SKM-1 treated with dmso at 0.1 percent for 144 hours (cell line): ENCODE measurements around the gene MALAT1.

Experiments
- DNase-seq: peaks from one replicate; lab custom pipeline; 2025; ENCODE audit not compliant: unreplicated experiment; lab: John Stamatoyannopoulos, UW

Gene MALAT1

DNA sequence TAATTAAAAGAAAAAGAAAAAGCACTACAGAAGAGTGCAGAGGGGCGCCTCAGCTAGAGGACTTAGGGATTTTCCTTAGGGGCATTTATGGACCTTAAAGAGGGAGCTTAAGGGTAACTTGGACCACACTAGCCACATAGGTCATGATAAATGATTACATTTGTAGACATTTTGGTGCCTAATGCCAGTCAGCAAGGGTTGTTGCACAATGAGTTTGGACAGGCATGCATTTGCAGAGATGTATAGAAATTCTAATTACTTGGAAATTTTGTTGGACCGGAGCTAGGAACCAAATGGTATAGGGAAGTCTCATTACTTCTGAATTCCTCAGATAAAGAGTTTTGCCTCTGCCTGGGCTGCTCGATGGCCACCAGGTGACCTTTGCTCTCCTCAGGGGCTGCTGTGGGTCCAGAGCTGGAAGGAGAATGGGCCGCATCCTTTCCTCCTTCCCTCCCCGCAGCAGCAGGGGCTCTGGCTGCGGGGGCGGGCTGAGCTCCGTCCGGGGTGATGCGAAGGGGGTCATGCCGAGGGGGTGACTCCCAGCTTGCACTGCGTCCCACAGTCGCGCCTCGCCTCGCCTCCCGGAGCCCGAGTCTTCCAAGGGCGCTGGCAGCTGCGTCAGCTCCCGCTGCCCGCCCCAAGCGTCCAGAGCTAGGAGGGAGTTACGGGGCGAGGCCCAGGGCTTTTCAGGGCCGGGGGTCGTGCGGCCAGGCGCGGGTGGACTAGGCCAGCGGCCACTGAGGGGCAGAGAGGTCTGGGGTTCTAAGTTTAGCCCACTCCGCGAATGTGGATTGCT is 20.3 kb upstream of the MALAT1 start:
- no peak for DNase-seq

DNA sequence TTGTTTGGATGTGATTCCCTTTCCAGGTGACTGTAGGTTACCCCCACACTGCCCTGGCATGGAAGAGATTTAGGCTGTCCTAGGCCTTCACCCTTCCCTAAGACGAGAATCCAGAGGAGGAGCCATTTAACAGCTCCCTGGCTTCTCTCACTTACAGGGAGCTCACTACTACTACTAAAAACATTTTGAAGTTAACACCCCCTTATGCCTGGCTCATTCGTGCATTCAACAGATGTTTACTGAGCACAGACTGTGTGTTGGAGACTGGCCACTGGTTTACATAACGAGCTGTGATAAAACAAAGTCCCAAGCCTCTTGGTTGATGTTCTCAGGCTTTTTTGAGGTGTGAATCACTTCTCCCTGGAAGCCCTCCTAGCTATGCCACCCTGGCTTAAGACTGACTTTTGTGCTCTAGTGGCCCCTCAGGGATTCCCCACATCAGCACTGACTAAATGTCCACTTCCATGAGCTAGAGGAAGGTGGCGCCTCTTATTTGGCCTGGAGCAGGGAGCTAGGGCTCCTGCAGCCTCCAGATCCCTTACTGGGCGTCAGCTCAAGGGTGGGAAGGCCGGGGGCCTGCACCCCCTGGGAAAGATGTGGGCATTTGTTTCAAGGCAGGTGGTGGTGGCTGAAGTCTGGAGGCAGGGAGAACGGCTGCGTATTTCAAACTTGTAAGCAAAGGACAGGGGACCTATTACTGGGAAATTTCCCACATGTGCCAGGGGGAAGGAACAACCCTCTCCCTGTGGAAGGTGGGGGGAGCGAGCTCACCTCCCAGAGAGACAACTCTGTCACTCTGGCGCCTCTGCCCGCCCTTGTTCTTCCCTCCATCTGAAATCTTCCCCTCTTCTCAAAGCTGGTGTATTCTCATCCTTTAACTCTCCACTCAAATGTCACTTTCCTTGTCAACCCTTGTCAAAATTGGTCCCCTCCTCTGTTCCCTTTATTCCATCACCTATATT is 19.4 kb upstream of the MALAT1 start:
- DNase-seq: no peak

DNA sequence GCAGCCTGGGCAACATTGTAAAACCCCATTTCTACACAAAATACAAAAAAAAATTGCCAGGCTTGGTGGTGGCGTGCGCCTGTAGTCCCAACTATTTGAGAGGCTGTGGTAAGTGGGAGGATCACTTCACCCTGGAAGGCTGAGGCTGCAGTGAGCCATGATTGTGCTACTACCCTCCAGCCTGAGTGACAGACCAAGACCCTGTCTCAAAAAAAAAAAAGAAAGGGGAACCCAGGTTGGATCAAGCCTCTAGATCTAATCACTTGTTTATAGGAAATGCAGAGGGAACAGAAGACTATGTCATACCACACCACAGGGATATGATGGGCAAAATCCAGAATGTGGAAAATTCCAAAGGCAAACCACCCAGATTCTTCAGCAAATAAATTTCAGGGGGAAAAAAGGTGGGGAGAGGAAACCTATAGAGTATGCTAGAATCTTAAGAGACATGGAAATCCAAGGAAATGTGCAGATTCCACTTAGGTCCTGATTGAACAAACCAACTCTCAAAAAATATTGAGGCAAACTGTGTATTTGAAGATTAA is 16.5 kb upstream of the MALAT1 start:
- DNase-seq: no peak

DNA sequence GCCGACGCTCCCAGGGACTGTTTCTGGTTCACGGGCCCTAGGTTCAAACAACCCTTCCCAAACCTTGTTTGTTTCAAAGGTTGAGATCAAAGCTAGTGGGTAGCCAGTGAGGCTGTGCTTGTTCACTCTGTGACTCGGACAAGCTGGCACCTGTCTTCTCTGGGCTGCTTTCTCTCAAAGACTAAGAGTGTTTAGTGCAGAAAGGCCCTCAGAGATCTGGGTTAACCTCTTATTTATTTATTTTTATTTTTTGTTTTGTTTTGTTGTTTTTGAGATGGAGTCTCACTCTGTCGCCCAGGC is 13.0 kb upstream of the MALAT1 start:
- DNase-seq: no peak

DNA sequence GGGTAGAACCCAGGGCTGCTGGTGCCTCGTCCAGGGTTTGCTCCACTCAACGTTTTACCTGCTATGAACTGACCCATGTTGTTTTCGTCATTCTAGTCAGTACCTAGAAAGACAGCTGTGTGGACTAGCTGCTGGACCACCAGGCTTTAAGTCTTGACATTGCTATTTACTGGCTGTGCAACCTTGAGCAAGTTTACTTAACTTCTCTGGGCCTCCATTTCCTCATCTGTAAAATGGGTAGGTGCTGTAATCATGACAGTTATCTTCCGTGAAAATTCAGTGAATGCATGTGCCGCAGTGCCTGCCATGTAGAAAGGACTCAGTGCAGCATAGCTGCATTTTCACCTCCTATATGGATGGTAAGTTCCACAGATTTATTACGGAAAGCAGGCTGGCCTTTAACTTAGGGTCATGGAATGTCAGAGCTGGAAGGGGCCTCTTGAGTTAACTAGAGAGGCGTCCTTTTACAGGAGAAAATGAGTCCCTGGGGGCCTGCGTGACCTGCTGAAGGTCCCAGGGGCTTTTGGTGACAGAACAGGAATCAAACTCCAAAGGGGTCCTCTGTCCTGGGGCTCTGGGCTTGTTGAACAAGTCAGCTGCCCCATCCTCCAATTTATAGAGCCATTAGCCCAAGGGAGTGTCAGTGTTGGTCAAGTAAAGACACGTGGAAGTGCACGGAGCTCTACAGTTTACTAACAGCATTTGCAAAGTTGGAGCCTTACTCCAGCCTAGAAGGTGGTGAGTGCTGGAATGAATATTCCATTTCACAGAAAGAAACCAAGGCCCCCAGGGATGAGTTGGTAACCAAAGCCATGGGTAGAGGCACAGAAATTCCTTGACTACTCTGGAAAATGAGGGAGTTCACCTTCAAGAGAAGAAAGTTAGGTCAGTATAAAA is 12.0 kb upstream of the MALAT1 start:
- no peak for DNase-seq

DNA sequence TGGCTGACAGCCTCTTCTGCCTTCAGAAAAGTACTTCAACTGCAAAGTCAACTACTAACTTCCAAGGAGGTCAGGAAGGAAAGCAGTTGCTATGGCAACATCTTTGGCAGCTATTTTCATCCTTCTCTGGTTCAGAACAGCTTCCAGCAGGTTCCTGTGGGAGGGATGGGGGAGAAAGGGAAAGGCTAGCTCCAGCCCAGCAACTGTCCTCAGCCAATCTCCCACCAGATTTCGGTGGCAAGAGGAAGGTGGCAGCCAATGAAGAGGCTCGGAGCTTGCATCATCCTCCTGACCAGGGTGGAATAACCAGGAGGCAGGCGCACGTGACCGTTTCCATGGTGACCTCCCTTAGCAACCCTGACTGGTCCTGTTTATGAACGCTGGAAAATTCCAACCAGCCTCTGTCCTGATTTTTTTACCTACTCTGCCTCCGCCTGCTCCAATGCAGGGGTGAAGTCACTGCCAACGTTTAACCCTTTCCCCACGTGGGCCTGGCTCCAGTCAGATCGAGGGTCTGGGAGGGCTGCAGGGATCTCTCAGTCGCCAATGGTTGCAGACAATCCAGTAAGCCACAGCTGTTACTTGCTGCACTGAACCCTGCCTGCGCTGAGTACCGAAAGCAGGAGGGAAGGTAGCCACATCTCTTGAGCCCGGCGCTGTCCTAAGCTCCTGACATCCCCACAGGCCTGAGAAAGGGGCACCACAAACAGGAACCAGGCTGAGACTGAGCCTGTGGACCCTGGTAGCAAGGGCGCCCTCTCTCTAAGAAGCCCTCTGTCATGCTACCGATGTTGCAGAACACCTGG is 11.2 kb upstream of the MALAT1 start:
- DNase-seq: peak; percentile 93

DNA sequence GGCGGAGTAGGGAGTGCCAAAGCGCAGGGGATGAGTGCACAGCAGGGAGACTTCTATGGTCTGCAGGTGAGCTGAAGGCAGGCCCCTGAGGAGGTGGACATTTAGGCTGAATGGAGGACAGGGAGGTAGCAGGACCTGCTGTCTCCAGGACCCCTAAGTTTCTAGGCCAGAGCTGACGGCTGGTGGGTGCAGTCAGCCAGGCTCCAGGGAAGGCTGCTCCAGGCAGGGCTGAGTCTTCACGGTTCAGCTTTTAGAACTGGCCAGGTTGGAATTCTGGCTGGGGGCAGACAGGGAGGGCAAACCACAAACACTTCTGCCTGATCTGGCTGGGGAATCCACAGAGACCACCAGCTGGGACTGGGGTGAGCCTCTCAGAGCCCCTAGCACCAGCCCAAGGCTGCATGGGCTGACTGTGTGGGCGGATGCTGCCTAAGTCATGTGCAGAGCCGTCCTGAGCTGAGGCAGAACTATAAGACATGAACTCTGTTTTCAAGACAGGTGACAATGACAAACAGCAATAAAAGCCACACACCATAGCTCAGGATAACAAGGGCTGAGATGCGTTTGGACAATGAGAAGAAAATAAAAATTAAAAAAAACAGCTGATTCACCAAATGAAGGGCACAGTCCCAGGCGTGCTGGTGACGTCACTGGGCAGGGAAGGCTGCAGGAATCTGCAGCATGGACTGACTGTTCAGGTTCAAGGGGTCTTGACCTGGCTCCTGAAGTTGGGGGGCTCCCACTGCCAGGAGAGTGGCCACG is 10.4 kb upstream of the MALAT1 start:
- DNase-seq: no peak

DNA sequence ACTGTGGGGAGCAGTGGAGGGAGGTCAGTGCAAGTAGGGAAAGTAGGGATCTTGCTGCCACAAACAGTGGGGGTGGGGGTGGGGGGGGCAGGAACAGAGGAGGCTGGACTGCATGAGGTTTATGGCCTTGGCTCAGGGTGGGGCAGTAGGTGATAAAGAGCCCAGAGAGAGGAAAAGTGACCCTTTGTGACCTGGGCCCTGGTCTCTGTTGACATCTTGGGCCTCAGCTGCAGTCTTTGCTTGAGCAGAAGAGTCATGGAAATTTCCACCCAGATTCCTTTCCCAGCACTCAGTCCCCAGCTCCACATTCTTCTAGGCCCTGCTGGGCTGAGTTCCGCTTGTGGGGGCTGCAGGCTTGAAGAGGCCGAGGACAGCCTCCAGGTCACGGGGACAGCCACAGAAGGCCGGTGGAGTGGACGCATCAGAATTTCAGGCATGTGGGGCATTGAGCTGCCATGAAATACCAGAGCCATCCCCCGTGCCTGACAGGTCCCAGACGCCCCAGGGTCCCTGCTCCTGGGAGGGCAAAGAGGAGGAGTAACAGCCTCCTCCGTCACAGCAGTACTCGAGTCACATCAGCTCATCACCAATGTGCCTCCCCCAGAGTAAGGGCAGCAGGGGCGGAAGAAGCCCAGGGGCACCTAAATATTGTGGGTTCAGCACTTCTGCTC is 9.7 kb upstream of the MALAT1 start:
- DNase-seq: no peak

DNA sequence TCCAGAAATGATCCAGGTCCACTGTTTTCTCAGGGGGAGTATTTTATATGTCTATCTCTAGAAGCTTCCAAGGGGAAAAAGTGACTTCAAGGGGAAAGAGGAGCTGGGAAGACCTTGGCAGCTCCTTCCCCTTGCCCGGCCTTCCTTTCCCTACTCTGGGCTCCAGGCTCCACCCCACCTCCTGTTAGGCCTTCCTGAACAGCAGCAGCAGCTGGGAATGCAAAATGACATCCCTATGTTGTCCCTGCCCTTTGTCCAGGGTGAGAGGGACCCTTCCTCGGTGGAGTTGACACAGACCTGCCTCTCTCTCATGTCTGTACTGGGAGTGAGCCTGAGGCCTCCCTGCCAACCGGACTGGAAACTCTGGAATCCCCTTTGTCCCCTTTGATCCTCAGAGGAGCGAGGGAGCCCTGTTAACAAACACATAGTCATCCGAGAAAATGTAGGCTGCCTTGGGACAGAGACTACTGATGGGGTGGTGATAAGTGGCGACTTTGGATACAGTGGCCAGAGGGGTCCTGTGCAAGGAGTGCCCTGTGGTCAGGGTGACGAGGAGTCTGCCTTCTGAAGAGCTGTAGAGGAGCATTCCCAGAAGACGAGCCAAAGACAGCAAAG is 9.0 kb upstream of the MALAT1 start:
- no peak for DNase-seq

DNA sequence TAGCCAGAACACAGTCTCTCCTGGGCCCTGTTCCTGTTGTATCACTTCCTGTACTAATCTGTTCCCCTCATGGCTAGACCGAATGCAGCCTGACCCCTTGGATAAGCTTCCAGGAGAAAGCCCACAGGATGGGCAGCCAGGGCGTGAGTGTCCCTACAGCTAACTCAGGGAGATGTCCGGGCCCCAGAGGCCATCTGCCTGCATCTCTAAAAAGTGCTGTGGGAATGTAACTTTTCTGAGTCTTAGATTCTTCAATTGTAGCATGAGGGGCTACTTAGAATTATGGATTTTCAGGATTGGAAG is 7.7 kb upstream of the MALAT1 start:
- DNase-seq: no peak

DNA sequence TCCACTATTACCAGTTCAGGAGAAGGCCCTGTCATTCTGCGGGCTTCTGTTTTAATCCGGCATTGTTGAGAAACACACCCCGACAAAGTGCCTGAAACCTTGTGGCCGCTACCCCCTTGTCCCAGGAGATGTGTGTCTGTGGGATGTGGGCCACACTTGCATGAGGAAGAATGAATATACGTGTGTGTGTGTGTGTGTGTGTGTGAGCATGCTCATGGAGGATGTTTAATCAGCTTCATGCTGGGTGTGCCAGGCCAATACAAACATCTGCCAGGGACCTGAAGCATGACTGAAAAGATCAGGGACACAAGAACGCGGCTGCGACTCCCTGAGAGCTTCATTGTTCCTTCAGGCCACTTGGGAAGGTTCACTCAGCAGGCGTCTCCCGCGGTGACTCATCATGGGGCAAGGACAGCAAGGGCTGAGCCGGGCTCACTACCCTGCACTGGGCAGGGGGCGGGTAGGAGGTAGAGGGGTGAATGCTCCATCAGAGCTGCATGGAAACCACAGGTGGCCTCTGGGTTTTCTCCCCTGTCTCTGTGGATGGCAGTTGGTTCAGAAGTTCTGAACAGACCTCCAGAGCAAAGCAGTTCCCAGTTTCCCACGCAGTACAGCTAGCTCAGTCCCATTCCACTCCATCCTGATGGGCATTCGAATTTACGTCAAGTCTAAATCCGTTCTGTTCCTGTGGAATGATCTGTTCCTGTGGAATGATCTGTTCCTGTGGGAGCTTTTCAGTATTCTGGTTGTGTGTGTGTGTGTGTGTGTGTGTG is 7.0 kb upstream of the MALAT1 start:
- DNase-seq: no peak

DNA sequence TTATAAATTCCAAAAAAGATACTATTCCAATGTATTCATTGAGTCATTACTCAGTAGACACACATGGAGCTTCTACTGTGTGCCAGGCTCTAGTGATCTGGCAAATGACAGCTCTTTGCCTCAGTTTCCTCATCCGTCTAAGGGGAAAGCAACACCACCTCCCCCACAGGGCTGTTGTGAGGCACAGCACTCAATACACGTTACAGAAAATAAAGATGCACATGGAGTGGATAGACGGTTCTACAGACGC is 6.5 kb upstream of the MALAT1 start:
- DNase-seq: no peak

DNA sequence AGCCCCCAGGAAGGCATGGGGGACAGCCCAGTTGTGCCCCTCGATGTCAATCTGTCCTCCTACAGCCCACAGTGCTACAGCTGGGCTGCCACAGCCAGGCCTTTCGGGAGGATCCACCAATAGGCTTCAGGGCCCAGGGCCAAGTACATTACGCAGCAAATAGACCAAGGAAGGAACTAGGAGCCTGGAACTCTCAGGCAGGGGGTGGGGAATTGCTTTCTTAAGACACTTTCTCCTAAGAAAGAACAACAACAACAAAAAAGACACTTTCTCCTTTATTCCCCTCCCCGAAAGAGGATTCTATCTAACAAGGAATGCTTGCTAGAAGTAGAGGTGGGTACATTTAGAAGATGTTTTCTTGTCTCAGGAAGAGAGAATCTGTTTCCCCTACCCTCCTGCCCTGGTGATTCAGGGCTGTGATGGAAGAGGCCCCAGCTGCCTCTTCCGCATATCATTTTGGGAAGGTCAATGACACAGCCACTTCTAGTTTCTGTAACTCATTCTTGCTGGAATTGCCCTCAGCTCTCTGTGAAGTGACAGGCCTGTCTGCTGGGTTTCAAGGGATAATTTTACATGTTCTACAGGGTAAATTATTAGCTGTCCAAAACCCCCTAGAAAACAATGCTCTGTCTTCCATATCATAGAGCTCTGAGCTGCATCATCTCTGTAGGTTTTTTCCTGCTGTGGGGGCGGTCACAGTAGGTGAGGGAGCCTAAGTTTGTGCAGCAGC is 6.0 kb upstream of the MALAT1 start:
- DNase-seq: peak; percentile 71

DNA sequence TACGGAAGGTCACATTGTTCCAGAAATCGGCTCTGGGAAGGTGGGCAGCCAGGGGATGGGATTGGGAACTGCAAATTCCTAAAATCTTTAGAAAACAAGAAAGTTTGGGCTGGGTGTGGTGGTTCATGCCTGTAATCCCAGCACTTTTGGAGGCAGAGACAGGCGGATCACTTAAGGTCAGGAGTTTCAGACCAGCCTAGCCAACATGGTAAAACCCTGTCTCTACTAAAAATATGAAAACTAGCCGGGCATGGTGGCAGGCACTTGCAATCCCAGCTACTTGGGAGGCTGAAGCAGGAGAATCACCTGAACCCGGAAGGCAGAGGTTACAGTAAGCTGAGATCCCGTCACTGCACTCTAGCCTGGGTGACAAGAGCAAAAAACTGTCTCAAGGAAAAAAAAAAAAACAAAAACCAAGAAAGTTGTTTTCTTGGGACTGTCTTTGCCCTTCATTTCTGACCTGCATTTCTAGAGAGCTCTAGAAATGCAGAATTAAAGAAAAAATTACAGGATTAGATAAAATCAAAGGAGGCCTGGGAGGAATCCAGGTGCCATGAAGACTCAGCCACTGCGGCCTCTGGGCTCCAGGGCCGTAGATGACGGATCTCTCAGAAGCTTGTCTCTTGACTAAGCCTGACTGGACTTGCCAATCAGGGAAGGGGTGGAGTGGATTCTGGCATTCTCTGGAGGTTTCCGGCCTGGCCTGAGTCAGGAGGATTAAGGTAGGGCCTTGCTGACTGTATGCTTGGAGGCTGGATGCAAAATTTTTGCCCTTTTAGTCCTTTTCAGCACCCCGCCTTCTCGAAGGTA is 5.3 kb upstream of the MALAT1 start:
- no peak for DNase-seq

DNA sequence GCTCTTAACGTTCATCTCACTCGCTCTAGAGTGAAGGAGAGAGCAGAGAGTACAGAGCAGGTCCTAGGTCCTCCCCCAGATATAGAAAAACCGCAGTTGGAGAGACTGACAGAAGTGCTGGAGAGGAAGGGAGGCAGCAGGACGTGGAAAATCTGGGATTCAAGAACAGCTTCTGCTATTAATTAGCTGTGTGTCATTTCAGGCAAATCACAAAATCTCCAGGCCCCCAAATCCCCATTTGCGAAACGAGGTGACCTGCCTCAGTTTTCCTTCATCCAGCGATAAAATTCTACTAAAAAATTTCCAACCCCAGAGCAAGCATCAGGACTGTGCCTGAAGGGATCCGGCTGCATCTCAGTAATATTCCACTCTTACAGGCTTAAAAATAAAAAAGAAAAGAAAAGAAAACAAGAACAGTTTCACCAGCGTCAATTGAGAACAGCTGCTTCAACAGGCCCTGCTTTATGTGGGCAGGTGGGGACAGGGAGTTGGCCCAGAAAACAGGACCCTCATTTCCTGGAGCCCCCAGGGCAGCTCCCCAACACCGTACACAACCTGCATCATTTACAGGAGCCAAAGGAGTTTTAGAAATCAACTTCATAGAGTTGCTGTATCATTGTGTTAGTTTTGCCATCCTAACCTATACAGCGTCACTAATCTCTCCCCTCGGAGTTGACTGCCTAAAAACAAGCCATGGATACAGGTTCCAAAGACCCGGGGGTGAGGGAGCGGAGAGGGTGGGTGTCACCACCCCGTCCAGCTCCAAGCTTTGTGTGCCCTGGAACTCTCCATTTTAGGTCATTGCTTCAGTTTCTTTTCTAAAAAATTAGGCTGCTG is 2.3 kb upstream of the MALAT1 start:
- no peak for DNase-seq
